Fibroblast of pulmonary artery (primary cell): ENCODE results near the gene GADL1.

ENCODE experiments used
- DNase-seq: peaks from one replicate; pipeline ENCODE4 v3.0.0-alpha.2; 2010; ENCODE audit warnings: low read depth
- H3K4me3 ChIP-seq: replicated peaks from 2 replicates; pipeline ENCODE4 v1.5.1; 2011; ENCODE audit warnings: low read depth, mild to moderate bottlenecking, control low read depth, low read length, moderate library complexity
- CTCF ChIP-seq: IDR thresholded peaks from 2 replicates; pipeline ENCODE4 v1.5.1; 2011; ENCODE audit warnings: mild to moderate bottlenecking, control low read depth, low read length, inconsistent platforms; ENCODE audit errors: missing control alignments

The GADL1 gene

GRCh38 chr3:30847592-30847991, 46.9 kb downstream of the GADL1 start:
- no peak for DNase-seq
- TF ChIP-seq CTCF = no peak
- no peak overlapping the region for H3K4me3 ChIP-seq

GRCh38 chr3:30845606-30846005, 48.9 kb downstream of the GADL1 start:
- no peak for TF ChIP-seq CTCF
- no peak overlapping the region for H3K4me3 ChIP-seq
- no peak for DNase-seq

- H3K4me3 ChIP-seq = no peak overlapping the region
- TF ChIP-seq CTCF = no peak
- no peak for DNase-seq
These were observed 50.6 kb downstream of the GADL1 start for GRCh38 chr3:30843877-30844276.

GRCh38 chr3:30836141-30836540, 58.3 kb downstream of the GADL1 start:
- DNase-seq = no peak
- TF ChIP-seq CTCF = no peak
- H3K4me3 ChIP-seq = no peak overlapping the region

- H3K4me3 ChIP-seq = no peak overlapping the region
- TF ChIP-seq CTCF = no peak
- no peak for DNase-seq
These were observed 58.8 kb downstream of the GADL1 start for GRCh38 chr3:30835667-30836066.

- no peak for DNase-seq
- no peak for TF ChIP-seq CTCF
- H3K4me3 ChIP-seq = no peak overlapping the region
These were observed 61.4 kb downstream of the GADL1 start for GRCh38 chr3:30832961-30833575.

GRCh38 chr3:30827080-30827479, 67.4 kb downstream of the GADL1 start:
- H3K4me3 ChIP-seq = no peak overlapping the region
- DNase-seq = no peak
- no peak for TF ChIP-seq CTCF
